Tibial artery (tissue), 4 donors: Measurements from ENCODE around the gene MYCT1.

Experiments used
- DNase-seq, 2 donors: peaks; one replicate each; pipeline ENCODE4 v3.0.0-alpha.2; 2019
- H3K27ac ChIP-seq, 2 donors: fragments of 200-600 bp; sonication (generic) in 1 of 2; 1 replicate in 1 of 2; 2 replicates in 1 of 2; pipeline ENCODE4 v1.5.1; 2018 to 2019; ENCODE audit warnings: mild to moderate bottlenecking in 1 of 2
- H3K27me3 ChIP-seq, 2 donors: fragments of 200-600 bp; sonication (generic) in 1 of 2; one replicate each; pipeline versions ENCODE4 v1.5.1 to v1.6.0; 2016 to 2019
- H3K36me3 ChIP-seq, 3 donors: fragments of 200-600 bp; sonication (generic) in 2 of 3; one replicate each; pipeline ENCODE4 v1.5.1; 2016 to 2019; ENCODE audit warnings: mild to moderate bottlenecking in 2 of 3
- H3K4me1 ChIP-seq, 4 donors: fragments of 200-600 bp; sonication (generic) in 2 of 4; 1 replicate in 3 of 4; 2 replicates in 1 of 4; pipeline ENCODE4 v1.5.1; 2016 to 2019
- H3K4me3 ChIP-seq, 2 donors: fragments of 200-600 bp; sonication (generic) in 1 of 2; 1 replicate in 1 of 2; 2 replicates in 1 of 2; pipeline ENCODE4 v1.5.1; 2018 to 2019; ENCODE audit warnings: mild to moderate bottlenecking in 2 of 2
- H3K9me3 ChIP-seq, 3 donors: fragments of 200-600 bp; sonication (generic) in 1 of 3; one replicate each; pipeline ENCODE4 v1.5.1; 2016 to 2019
- CTCF ChIP-seq, 2 experiments: fragments of 200-600 bp in 1 of 2; fragments of 450-650 bp in 1 of 2; IDR thresholded peaks; one replicate each; pipeline ENCODE4 v1.5.1; 2017 to 2019; ENCODE audit warnings: antibody characterized with exemption in 2 of 2, mild to moderate bottlenecking in 1 of 2, moderate library complexity in 1 of 2
- intact Hi-C: fragments of 100-400 bp; cut with DNase I; formaldehyde crosslinking; loops from one replicate; pipeline ENCODE4 v1.15.0; 2023; ENCODE audit warnings: low total_unique reads

MYCT1 gene

DNA sequence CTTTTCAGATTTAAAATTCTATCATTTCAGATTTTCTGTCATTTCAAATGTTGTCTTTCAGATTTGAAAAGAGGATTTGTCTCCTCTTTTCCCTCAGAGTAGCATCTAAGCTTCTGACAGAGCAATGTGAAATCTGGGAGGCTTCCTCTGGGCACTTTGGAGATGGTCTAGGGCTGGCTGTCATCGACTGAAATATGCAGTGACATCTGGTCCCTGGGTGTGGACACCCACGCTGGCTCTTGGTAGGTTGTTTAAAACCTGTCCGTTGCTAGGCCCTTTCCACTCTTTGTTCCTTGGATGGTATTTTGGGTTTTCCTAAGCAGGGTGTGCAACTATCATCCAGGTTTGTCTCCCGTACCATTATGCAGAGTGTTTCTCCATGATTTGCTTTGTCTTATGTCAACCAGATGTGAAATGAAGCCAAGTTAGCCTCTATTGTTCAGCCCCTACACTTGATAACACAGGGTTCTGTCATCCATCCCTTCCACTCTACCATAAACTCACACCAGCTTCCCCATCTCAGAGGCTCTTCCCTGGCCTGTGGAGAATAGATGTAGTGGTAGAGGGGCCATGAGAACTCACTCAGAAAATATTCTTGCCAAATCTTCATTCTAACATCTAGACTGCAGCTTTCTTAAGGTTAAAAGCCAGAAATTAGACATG lies 47.9 kb downstream of the MYCT1 start:
- H3K36me3 ChIP-seq = no peaks in the 10 kb centered on the region
- H3K4me1 ChIP-seq = no peaks in the 10 kb centered on the region
- no peak overlapping the region for H3K27ac ChIP-seq
- no peaks in the 10 kb centered on the region for H3K9me3 ChIP-seq
- H3K4me3 ChIP-seq = no peak overlapping the region
- TF ChIP-seq CTCF (IDR thresholded peaks at IDR 0.05) = no peak
- intact Hi-C loops = no loop called here
- no peak for DNase-seq
- H3K27me3 ChIP-seq = no peaks in the 10 kb centered on the region

- H3K36me3 ChIP-seq = no peaks in the 10 kb centered on the region
- H3K4me1 ChIP-seq = no peaks in the 10 kb centered on the region
- no peaks in the 10 kb centered on the region for H3K9me3 ChIP-seq
- no peak overlapping the region for H3K27ac ChIP-seq
- no peak for TF ChIP-seq CTCF (IDR thresholded peaks at IDR 0.05)
- no peak for DNase-seq
- intact Hi-C loops = no loop called here
- H3K4me3 ChIP-seq = no peak overlapping the region
- no peaks in the 10 kb centered on the region for H3K27me3 ChIP-seq
Measured at GRCh38 chr6:152746172-152746553, 48.5 kb downstream of the MYCT1 start.

DNA sequence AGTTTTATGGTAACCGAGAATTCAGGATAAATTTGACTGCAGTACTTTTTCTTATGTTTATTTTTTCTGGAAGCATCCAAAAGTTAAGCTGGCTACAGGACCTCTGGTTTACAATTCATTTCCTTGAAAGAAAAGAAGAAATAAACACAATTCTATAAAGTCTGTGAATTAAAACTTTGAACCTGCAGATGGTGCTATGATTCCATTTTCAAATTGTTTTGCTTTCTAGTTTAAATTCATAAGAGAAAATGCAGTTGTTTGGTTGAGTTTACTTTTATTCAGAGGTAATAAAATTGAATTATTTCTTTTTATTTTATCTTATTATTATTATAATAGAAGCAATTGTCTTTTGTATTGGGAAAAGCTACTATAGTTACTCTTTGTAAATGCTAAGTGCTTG lies 51.1 kb downstream of the MYCT1 start:
- no peak for DNase-seq
- H3K4me3 ChIP-seq = no peak overlapping the region
- intact Hi-C loops = no loop called here
- H3K9me3 ChIP-seq = no peaks in the 10 kb centered on the region
- no peaks in the 10 kb centered on the region for H3K36me3 ChIP-seq
- H3K27me3 ChIP-seq = no peaks in the 10 kb centered on the region
- TF ChIP-seq CTCF (IDR thresholded peaks at IDR 0.05) = no peak
- H3K4me1 ChIP-seq = no peaks in the 10 kb centered on the region
- no peak overlapping the region for H3K27ac ChIP-seq

DNA sequence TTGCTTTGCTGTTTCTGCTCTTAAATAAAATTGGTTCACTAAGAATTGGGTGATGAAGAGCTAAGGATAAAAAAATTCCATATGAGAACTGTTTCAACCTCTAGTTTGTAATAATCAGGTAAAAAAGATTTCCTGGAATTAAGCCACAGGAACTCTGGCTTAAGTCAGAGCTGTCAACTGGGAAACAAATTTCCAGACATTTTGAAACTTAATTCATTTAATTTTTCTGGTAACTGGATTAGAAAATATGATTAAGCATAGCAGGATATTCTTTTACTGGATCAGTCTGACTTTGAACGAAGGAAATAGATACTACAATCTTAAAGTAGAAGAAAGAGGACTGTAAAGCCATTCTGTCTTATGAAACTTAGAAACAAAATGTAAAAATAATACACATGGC lies 51.6 kb downstream of the MYCT1 start:
- TF ChIP-seq CTCF (IDR thresholded peaks at IDR 0.05) = no peak
- intact Hi-C loops = no loop called here
- no peak for DNase-seq

DNA sequence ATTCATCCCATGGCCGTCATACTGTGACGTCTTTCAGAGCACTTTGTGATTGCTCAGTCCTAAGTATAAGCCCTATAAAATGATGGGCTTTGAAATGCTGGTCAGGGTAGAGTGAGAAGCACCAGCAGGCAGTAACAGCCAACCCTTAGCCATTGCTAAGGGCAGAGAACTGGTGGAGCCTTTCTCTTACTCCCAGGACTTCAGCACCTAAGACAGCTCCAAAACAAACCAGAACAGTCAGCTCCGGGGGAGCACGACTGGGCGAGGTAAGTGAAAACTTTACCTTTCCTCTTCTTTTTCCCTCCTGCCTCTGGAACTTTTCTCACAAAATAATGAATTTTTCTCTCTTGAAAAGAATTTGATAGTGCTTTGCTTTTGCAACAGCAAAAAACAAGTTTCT lies 53.0 kb downstream of the MYCT1 start, which contains the start of gene VIP:
VIP (plus strand) TSS at position 104 of the 400 bp plus-strand sequence. CDS start 1,381 bp downstream, outside the sequence.
- TF ChIP-seq CTCF (IDR thresholded peaks at IDR 0.05) = no peak
- Histone ChIP-seq H3K4me1 (no peaks in the 10 kb centered on the region), H3K9me3 (no peaks in the 10 kb centered on the region), H3K4me3 (no peak within 1 kb of the TSS), H3K27me3 (no peaks in the 10 kb centered on the region), H3K36me3 (no peaks in the 10 kb centered on the region), H3K27ac (no peak within 1 kb of the TSS)
- intact Hi-C loops = no loop called here
- no peak for DNase-seq

More for the DNA sequence above, 51.6 kb downstream of the MYCT1 start:
- no peak overlapping the region for H3K4me3 ChIP-seq
- H3K4me1 ChIP-seq = no peaks in the 10 kb centered on the region
- H3K27me3 ChIP-seq = no peaks in the 10 kb centered on the region
- H3K9me3 ChIP-seq = no peaks in the 10 kb centered on the region
- no peak overlapping the region for H3K27ac ChIP-seq
- H3K36me3 ChIP-seq = no peaks in the 10 kb centered on the region

DNA sequence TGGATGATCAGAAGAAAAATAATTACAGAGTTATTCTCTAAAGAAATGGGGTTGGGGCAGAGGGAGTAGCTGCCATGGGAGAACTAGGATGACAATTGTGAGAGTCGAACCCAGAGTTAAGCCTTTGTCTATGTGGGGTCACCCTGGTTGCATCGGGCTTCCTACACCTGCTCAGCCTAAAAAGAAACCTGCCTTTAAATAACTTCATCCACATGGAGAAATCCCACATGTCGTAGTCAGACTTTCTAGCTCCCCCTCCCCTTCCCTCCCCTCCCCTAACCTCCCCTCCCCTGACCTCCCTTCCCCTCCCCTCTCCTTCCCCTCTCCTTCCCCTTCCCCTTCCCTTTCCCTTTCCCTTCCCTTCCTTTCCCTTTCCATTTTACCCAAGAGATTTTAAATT lies 67.6 kb downstream of the MYCT1 start:
- TF ChIP-seq CTCF (IDR thresholded peaks at IDR 0.05) = no peak
- intact Hi-C loops = no loop called here
- no peaks in the 10 kb centered on the region for H3K36me3 ChIP-seq
- H3K27me3 ChIP-seq = no peaks in the 10 kb centered on the region
- no peaks in the 10 kb centered on the region for H3K9me3 ChIP-seq
- H3K4me1 ChIP-seq = no peaks in the 10 kb centered on the region
- DNase-seq = no peak
- H3K27ac ChIP-seq = no peak overlapping the region
- no peak overlapping the region for H3K4me3 ChIP-seq
